Cardiac fibroblast (primary cell): ENCODE data around the gene AKR1E2.
A peak's percentile ranks its signal among the peaks of the same experiment; 100 is the strongest.

Source experiments
- DNase-seq, 2 donors: peaks; one replicate each; pipeline versions ENCODE4 v3.0.0 to v3.0.0-alpha.2; 2010; ENCODE audit warnings: low read depth in 2 of 2
- H3K4me3 ChIP-seq, 2 donors: replicated peaks in 1 of 2; 1 replicate in 1 of 2; 2 replicates in 1 of 2; pipeline ENCODE4 v1.5.1; 2011; ENCODE audit warnings: low read depth in 2 of 2, low read length in 2 of 2, mild to moderate bottlenecking in 2 of 2, moderate library complexity in 1 of 2
- CTCF ChIP-seq: IDR thresholded peaks from one replicate; pipeline ENCODE4 v1.5.1; 2011; ENCODE audit warnings: low read depth, mild to moderate bottlenecking, low read length, inconsistent platforms

Gene AKR1E2

GRCh38 chr10:4837551-4837950, 11.5 kb downstream of the AKR1E2 start:
- no peak for DNase-seq
- TF ChIP-seq CTCF: no peak
- no peak overlapping the region for H3K4me3 ChIP-seq

DNA sequence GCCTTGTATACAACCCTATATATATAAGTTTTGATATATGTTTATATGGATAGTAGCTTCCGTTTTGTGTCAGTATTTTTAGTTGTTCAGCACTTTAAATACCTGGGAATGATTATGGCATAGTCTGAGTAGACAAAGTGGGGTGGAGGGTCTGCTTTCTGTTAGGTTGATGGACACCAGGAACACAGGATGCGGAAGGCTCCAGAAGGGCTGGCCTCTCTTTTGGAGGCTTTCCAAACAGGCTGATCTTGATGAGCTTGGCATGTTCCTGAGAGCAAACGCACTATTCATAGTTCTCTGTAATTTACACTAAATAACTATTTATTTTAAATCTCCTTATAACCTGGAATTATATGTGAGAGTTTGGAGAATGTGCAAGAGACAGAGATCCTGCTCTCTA, 12.7 kb downstream of the AKR1E2 start:
- DNase-seq: peak in 1 of 2 donors; percentile 35
- no peak overlapping the region for H3K4me3 ChIP-seq
- no peak for TF ChIP-seq CTCF

DNA sequence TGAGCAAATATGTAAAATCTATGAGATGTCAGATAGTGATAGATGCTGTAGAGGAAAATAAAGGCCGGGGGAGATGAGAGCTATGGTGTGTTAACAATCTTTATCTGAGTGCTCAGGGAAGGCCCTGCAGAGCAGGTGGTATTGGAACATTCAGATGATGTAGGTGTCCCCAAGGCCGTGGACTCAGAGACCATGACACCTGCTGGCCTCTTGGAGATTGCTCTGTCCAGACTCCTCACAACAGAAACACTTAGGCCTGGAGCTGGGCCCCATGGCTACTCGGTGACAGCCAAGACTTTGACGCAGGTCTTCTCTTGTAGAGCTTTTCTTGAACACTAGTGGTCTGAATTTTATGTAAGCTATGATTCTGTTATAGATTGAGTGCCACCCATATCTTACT, 13.3 kb downstream of the AKR1E2 start:
- TF ChIP-seq CTCF: no peak
- no peak overlapping the region for H3K4me3 ChIP-seq

GRCh38 chr10:4840151-4840550, 14.1 kb downstream of the AKR1E2 start:
- TF ChIP-seq CTCF: no peak
- no peak overlapping the region for H3K4me3 ChIP-seq
- no peak for DNase-seq

More for the DNA sequence above, 13.3 kb downstream of the AKR1E2 start:
- DNase-seq: no peak

GRCh38 chr10:4843525-4844180, 17.6 kb downstream of the AKR1E2 start:
- TF ChIP-seq CTCF: no peak
- no peak overlapping the region for H3K4me3 ChIP-seq
- DNase-seq: no peak

GRCh38 chr10:4844864-4845263, 18.9 kb downstream of the AKR1E2 start:
- DNase-seq: no peak
- no peak for TF ChIP-seq CTCF
- H3K4me3 ChIP-seq: no peak overlapping the region

DNA sequence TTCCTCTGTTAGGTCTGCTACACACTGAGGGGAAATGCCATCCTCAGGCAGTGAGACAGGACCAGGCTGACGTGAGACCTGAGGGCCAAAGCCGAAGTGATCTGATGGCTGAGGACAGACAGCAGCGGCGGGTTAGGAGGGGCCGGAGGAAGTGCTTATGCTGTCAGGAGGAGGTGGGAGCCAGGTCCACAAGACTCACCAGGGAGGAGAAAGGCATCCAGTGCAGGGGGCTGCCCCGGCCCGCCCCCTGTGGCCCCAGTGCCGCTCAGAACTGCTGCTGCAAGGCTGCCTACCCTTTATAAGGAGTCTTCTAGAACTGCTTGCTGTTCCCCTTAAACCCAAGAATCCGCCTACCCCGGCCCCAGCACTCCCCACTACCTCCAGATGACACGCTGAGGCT, 19.8 kb downstream of the AKR1E2 start:
- TF ChIP-seq CTCF: no peak
- DNase-seq: no peak
- H3K4me3 ChIP-seq: no peak overlapping the region
